Measurements from ENCODE around the gene DOCK4. TPM values are rescaled to one million over a fixed set of nuclear protein-coding genes. Genes with fewer than 3 reads are reported as not detected.

DOCK4 gene
- total and polyA plus RNA-seq, 4 donors: 7.2 to 48.9 (median 12.8) TPM

GRCh38 chr7:112133328-112133727 is 72.9 kb downstream of the DOCK4 start:
- H3K4me1 ChIP-seq (ENCODE audit: control insufficient read depth in 4 of 4, insufficient read depth in 4 of 4, low read length in 3 of 4): peaks cover 4 to 40% (median 23%) of the 10 kb centered on the region in 4 donors
- H3K36me3 ChIP-seq (ENCODE audit: control insufficient read depth in 4 of 4, insufficient read depth in 3 of 4, low read depth in 1 of 4, low read length in 3 of 4): no peaks in the 10 kb centered on the region
- no peak overlapping the region for H3K4me3 ChIP-seq (ENCODE audit: low read depth in 1 of 3, low read length in 3 of 3)
- H3K9me3 ChIP-seq (ENCODE audit: control insufficient read depth in 4 of 4, low read length in 3 of 4): no peaks in the 10 kb centered on the region
- WGBS: 96% methylated on average over 7 of the region's 7 CpGs
- H3K27me3 ChIP-seq (ENCODE audit: control insufficient read depth in 4 of 4, insufficient read depth in 4 of 4, low read length in 3 of 4): no peaks in the 10 kb centered on the region
- no peak for TF ChIP-seq ATF3 (IDR thresholded peaks at IDR 0.05)
- TF ChIP-seq NR2F2 (IDR thresholded peaks at IDR 0.05): no peak
- no peak for TF ChIP-seq CTCF (IDR thresholded peaks at IDR 0.05; ENCODE audit: low read depth, low read length, missing input control)
- no peak for TF ChIP-seq YY1 (IDR thresholded peaks at IDR 0.05)
- TF ChIP-seq RAD21 (IDR thresholded peaks at IDR 0.05): no peak
- TF ChIP-seq HNF4A (conservative IDR thresholded peaks at IDR 0.05): no peak
- no peak for TF ChIP-seq FOXA2 (IDR thresholded peaks at IDR 0.05)
- TF ChIP-seq JUND (IDR thresholded peaks at IDR 0.05): no peak
- no peak for TF ChIP-seq MAX (IDR thresholded peaks at IDR 0.05)
- no peak for TF ChIP-seq TAF1 (conservative IDR thresholded peaks at IDR 0.05)
- no peak for TF ChIP-seq HNF4G (IDR thresholded peaks at IDR 0.05)
- TF ChIP-seq EGR1 (IDR thresholded peaks at IDR 0.05; ENCODE audit: low read depth in 2 of 2): no peak
- TF ChIP-seq RXRA (IDR thresholded peaks at IDR 0.05): no peak
- TF ChIP-seq FOXA1 (IDR thresholded peaks at IDR 0.05): no peak
- no peak for TF ChIP-seq ZBTB33 (IDR thresholded peaks at IDR 0.05)
- DNase-seq (ENCODE audit: low spot score): no peak
- no peak overlapping the region for H3K27ac ChIP-seq (ENCODE audit: low read depth in 1 of 2, low read length in 2 of 2)
- no peak overlapping the region for H3K9ac ChIP-seq (ENCODE audit: low read depth in 1 of 2, low read length in 2 of 2)

- Histone ChIP-seq H3K27ac (ENCODE audit: low read depth in 1 of 2, low read length in 2 of 2) (peak overlapping the region in 1 of 2 donors; percentile 28), H3K9ac (ENCODE audit: low read depth in 1 of 2, low read length in 2 of 2) (no peak overlapping the region), H3K36me3 (ENCODE audit: control insufficient read depth in 4 of 4, insufficient read depth in 3 of 4, low read depth in 1 of 4, low read length in 3 of 4) (no peaks in the 10 kb centered on the region), H3K9me3 (ENCODE audit: control insufficient read depth in 4 of 4, low read length in 3 of 4) (no peaks in the 10 kb centered on the region), H3K27me3 (ENCODE audit: control insufficient read depth in 4 of 4, insufficient read depth in 4 of 4, low read length in 3 of 4) (no peaks in the 10 kb centered on the region), H3K4me1 (ENCODE audit: control insufficient read depth in 4 of 4, insufficient read depth in 4 of 4, low read length in 3 of 4) (peaks cover 10 to 39% (median 21%) of the 10 kb centered on the region in 4 donors), H3K4me3 (ENCODE audit: low read depth in 1 of 3, low read length in 3 of 3) (no peak overlapping the region)
- WGBS: 74% methylated on average over 4 of the region's 4 CpGs
- DNase-seq (ENCODE audit: low spot score): no peak
- no peak for TF ChIP-seq ZBTB33 (IDR thresholded peaks at IDR 0.05)
- TF ChIP-seq NR2F2 (IDR thresholded peaks at IDR 0.05): peak; percentile 10
- no peak for TF ChIP-seq MAX (IDR thresholded peaks at IDR 0.05)
These were observed 74.0 kb downstream of the DOCK4 start for GRCh38 chr7:112132051-112132694.

Data from liver (tissue), 9 donors.